ENCODE data around the gene WNT1.

WNT1 gene

GRCh38 chr12:48994224-48995085, 16.3 kb downstream of the WNT1 start:
- no peak overlapping the region for H3K9ac ChIP-seq (ENCODE audit: low read length in 2 of 2)
- no peak overlapping the region for H3K27ac ChIP-seq (ENCODE audit: low read length)
- H3K4me1 ChIP-seq (ENCODE audit: control insufficient read depth, insufficient read depth, low read length) = peaks cover 29% of the 10 kb centered on the region
- H3K9me3 ChIP-seq (ENCODE audit: control insufficient read depth in 2 of 2, low read length in 2 of 2) = no peaks in the 10 kb centered on the region
- H3K4me3 ChIP-seq (ENCODE audit: low read length in 2 of 2) = no peak overlapping the region
- peaks cover 35 to 48% of the 10 kb centered on the region in 2 donors for H3K27me3 ChIP-seq (ENCODE audit: control insufficient read depth in 1 of 2, insufficient read depth in 2 of 2, low read length in 2 of 2)
- no peaks in the 10 kb centered on the region for H3K36me3 ChIP-seq (ENCODE audit: control insufficient read depth in 2 of 2, insufficient read depth in 2 of 2, low read length in 2 of 2)

DNA sequence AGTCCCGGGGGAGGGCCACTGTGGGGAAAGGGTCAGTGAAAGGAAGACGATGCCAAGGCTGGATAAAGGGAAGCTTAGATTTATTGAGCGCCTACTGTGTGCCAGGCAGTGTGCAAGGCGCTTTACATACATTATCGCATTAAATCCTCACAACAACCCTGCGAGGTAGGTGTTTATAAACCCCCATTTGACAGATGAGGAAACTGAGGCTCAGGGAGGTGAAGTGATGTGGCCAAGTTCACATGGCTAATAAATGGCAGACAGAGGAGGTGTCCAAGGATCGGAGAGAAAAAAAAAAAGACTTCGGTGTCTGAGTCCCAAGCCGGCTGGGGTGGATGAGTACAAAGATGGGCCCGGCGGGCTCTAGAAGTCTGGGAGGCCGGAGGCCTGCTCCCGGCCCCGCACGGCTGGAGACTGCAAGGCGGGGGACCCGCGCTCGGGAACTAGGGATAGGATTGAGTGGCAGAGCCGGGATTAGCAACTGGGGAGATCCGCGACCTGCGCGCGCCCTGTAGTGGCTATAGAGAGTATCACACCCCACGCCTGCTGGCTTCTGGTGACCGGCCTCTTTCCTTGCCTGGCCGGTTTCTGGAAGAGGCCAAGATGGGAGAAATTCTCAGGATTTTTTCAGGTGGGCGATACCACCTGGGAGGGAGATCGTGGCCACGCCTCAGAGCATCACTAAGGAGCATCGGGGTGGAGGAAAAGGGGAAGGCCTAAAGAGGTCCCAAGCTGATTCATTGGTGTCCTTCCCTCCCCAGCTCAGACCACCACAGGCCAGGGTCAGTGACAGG, 17.2 kb downstream of the WNT1 start:
- no peaks in the 10 kb centered on the region for H3K36me3 ChIP-seq (ENCODE audit: control insufficient read depth in 2 of 2, insufficient read depth in 2 of 2, low read length in 2 of 2)
- H3K4me1 ChIP-seq (ENCODE audit: control insufficient read depth, insufficient read depth, low read length) = peaks cover 37% of the 10 kb centered on the region
- H3K27me3 ChIP-seq (ENCODE audit: control insufficient read depth in 1 of 2, insufficient read depth in 2 of 2, low read length in 2 of 2) = peaks cover 40 to 56% of the 10 kb centered on the region in 2 donors
- H3K27ac ChIP-seq (ENCODE audit: low read length) = no peak overlapping the region
- H3K9ac ChIP-seq (ENCODE audit: low read length in 2 of 2) = no peak overlapping the region
- no peaks in the 10 kb centered on the region for H3K9me3 ChIP-seq (ENCODE audit: control insufficient read depth in 2 of 2, low read length in 2 of 2)
- peak overlapping the region; percentile 34 to 55 for H3K4me3 ChIP-seq (ENCODE audit: low read length in 2 of 2)

DNA sequence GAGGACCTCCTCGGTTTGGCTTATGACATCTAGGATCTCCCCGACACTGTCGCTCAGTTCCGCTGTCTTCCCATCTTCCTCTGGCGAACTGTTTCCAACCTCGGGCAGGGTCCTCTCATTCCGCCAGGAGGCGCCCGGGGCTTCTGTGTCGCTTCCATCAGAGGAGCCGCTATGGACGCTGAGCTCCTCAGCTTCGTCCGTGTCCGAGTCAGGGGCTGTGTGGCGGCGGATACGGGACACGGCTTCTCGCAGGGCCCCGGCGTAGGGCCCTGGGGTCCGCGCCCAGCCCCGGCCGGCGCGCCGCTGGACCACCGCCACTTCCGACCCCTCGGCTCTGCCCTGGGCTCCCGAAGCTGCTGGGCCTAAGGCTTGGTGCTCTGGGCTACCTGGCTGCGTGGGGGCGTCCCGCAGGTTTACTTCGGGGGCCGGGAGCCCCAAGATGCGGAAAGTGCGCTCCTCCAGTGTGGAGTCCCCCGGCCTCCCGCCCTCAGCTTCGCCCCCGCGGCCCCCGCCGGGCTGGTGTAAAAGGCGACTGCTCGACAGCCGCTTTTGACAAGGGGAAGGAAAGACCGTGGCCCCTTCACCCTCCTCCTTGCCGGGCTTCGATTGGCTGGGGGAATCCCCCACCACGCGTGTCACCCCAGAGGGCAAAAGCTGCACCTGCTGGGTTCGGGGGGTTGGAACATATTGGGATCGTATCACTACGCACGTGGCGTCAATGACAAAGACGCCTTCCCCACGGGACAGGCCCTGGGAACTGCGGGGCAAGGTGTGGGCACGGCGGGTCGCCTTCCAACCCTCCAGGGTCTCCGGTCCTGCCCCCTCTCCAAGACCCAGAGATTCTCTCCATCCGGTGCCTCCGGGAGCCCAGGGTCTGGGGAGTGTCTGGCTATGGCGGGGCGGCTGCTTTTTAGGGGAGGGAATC, 18.9 kb downstream of the WNT1 start:
- Histone ChIP-seq H3K9ac (ENCODE audit: low read length in 2 of 2) (no peak overlapping the region), H3K4me1 (ENCODE audit: control insufficient read depth, insufficient read depth, low read length) (peaks cover 38% of the 10 kb centered on the region), H3K36me3 (ENCODE audit: control insufficient read depth in 2 of 2, insufficient read depth in 2 of 2, low read length in 2 of 2) (peaks cover 7 to 9% of the 10 kb centered on the region in 2 donors), H3K27ac (ENCODE audit: low read length) (no peak overlapping the region), H3K27me3 (ENCODE audit: control insufficient read depth in 1 of 2, insufficient read depth in 2 of 2, low read length in 2 of 2) (peaks cover 50 to 68% of the 10 kb centered on the region in 2 donors), H3K4me3 (ENCODE audit: low read length in 2 of 2) (peak overlapping the region in 1 of 2 donors; percentile 66), H3K9me3 (ENCODE audit: control insufficient read depth in 2 of 2, low read length in 2 of 2) (no peaks in the 10 kb centered on the region)

GRCh38 chr12:48997719-48998496, 19.8 kb downstream of the WNT1 start:
- Histone ChIP-seq H3K27me3 (ENCODE audit: control insufficient read depth in 1 of 2, insufficient read depth in 2 of 2, low read length in 2 of 2) (peaks cover 58 to 74% of the 10 kb centered on the region in 2 donors), H3K36me3 (ENCODE audit: control insufficient read depth in 2 of 2, insufficient read depth in 2 of 2, low read length in 2 of 2) (peaks cover 16 to 18% of the 10 kb centered on the region in 2 donors), H3K4me3 (ENCODE audit: low read length in 2 of 2) (peak overlapping the region; percentile 41 to 66), H3K4me1 (ENCODE audit: control insufficient read depth, insufficient read depth, low read length) (peaks cover 38% of the 10 kb centered on the region), H3K9ac (ENCODE audit: low read length in 2 of 2) (no peak overlapping the region), H3K9me3 (ENCODE audit: control insufficient read depth in 2 of 2, low read length in 2 of 2) (no peaks in the 10 kb centered on the region), H3K27ac (ENCODE audit: low read length) (no peak overlapping the region)

- no peaks in the 10 kb centered on the region for H3K9me3 ChIP-seq (ENCODE audit: control insufficient read depth in 2 of 2, low read length in 2 of 2)
- peak overlapping the region; percentile 41 to 65 for H3K4me3 ChIP-seq (ENCODE audit: low read length in 2 of 2)
- no peak overlapping the region for H3K27ac ChIP-seq (ENCODE audit: low read length)
- H3K36me3 ChIP-seq (ENCODE audit: control insufficient read depth in 2 of 2, insufficient read depth in 2 of 2, low read length in 2 of 2) = peaks cover 20 to 25% of the 10 kb centered on the region in 2 donors
- no peak overlapping the region for H3K9ac ChIP-seq (ENCODE audit: low read length in 2 of 2)
- H3K4me1 ChIP-seq (ENCODE audit: control insufficient read depth, insufficient read depth, low read length) = peaks cover 38% of the 10 kb centered on the region
- H3K27me3 ChIP-seq (ENCODE audit: control insufficient read depth in 1 of 2, insufficient read depth in 2 of 2, low read length in 2 of 2) = peaks cover 64 to 77% of the 10 kb centered on the region in 2 donors
Measured at GRCh38 chr12:48998497-48999353, 20.6 kb downstream of the WNT1 start.

DNA sequence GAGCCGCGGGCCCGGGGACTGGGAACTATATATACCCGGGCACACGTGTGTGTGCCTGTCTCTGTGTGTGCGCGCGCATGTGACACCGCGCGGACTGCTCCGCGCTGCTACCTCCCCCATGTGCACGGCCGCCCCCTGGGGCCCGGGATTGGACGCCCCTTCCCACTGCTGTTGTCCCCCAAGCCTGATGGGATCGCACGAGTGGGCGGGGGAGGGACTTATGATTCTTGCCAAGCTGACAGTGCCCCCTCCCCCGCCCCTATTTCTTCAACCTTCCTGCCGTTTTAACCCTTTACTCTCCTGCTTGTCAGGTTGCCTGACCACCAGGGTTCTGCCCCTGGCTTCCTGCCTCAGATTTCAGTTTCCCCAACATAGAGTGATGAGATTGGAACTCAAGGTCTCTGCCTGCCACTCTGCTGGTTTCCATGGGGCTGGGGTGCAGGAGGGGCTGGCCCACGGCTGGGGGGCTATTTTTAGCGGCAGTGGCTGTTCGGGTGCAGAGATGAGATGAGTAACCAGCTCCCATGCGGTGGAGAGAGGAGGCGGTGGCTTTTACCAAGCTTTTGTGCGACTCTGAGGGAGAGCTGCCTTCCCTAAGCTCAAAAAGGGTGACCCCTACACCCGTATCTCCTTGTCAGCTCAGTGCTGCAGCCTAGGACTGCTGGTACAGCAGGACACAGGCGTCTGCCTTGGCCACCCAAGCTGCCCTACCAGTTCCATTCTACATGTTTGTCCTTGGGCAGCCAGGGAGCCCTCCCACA, 21.4 kb downstream of the WNT1 start, which contains the start of gene DDN:
Gene DDN, minus strand, starts transcription at position 5 of the 761 bp plus-strand sequence. CDS start 88 bp downstream, outside the sequence.
- Histone ChIP-seq H3K27ac (ENCODE audit: low read length) (no peak within 1 kb of the TSS), H3K4me1 (ENCODE audit: control insufficient read depth, insufficient read depth, low read length) (peaks cover 38% of the 10 kb centered on the region), H3K27me3 (ENCODE audit: control insufficient read depth in 1 of 2, insufficient read depth in 2 of 2, low read length in 2 of 2) (peaks cover 61 to 73% of the 10 kb centered on the region in 2 donors)

GRCh38 chr12:49000346-49000745, 22.2 kb downstream of the WNT1 start:
- no peak overlapping the region for H3K27ac ChIP-seq (ENCODE audit: low read length)
- peaks cover 36% of the 10 kb centered on the region for H3K4me1 ChIP-seq (ENCODE audit: control insufficient read depth, insufficient read depth, low read length)
- H3K4me3 ChIP-seq (ENCODE audit: low read length in 2 of 2) = no peak overlapping the region
- no peak overlapping the region for H3K9ac ChIP-seq (ENCODE audit: low read length in 2 of 2)
- no peaks in the 10 kb centered on the region for H3K9me3 ChIP-seq (ENCODE audit: control insufficient read depth in 2 of 2, low read length in 2 of 2)
- peaks cover 35 to 39% of the 10 kb centered on the region in 2 donors for H3K36me3 ChIP-seq (ENCODE audit: control insufficient read depth in 2 of 2, insufficient read depth in 2 of 2, low read length in 2 of 2)
- peaks cover 58 to 71% of the 10 kb centered on the region in 2 donors for H3K27me3 ChIP-seq (ENCODE audit: control insufficient read depth in 1 of 2, insufficient read depth in 2 of 2, low read length in 2 of 2)

More for the DNA sequence above, 21.4 kb downstream of the WNT1 start, which contains the start of gene DDN:
- Histone ChIP-seq H3K9me3 (ENCODE audit: control insufficient read depth in 2 of 2, low read length in 2 of 2) (no peaks in the 10 kb centered on the region), H3K4me3 (ENCODE audit: low read length in 2 of 2) (peak within 1 kb of the TSS; percentile 41 to 65), H3K36me3 (ENCODE audit: control insufficient read depth in 2 of 2, insufficient read depth in 2 of 2, low read length in 2 of 2) (peaks cover 27 to 31% of the 10 kb centered on the region in 2 donors), H3K9ac (ENCODE audit: low read length in 2 of 2) (no peak within 1 kb of the TSS)

GRCh38 chr12:49008943-49009342, 30.8 kb downstream of the WNT1 start:
- Histone ChIP-seq H3K9ac (ENCODE audit: low read length in 2 of 2) (no peak overlapping the region), H3K36me3 (ENCODE audit: control insufficient read depth in 2 of 2, insufficient read depth in 2 of 2, low read length in 2 of 2) (peaks cover 34 to 42% of the 10 kb centered on the region in 2 donors), H3K9me3 (ENCODE audit: control insufficient read depth in 2 of 2, low read length in 2 of 2) (no peaks in the 10 kb centered on the region), H3K27ac (ENCODE audit: low read length) (no peak overlapping the region), H3K27me3 (ENCODE audit: control insufficient read depth in 1 of 2, insufficient read depth in 2 of 2, low read length in 2 of 2) (peaks cover 2 to 17% of the 10 kb centered on the region in 2 donors), H3K4me1 (ENCODE audit: control insufficient read depth, insufficient read depth, low read length) (no peaks in the 10 kb centered on the region), H3K4me3 (ENCODE audit: low read length in 2 of 2) (no peak overlapping the region)

Measured in stomach smooth muscle (tissue), 2 donors.